Suppressor macrophage (primary cell): ENCODE data around the gene TSTD1.
"Not testable (repeated sequence)": the region's sequence is repeated elsewhere in the genome, so short reads cannot be mapped to it uniquely, and the experiment has no call there.

Experiments
- DNase-seq, 4 experiments: peaks; one replicate each; pipeline ENCODE4 v3.0.0-alpha.2; 2020 to 2022

The TSTD1 gene

DNA sequence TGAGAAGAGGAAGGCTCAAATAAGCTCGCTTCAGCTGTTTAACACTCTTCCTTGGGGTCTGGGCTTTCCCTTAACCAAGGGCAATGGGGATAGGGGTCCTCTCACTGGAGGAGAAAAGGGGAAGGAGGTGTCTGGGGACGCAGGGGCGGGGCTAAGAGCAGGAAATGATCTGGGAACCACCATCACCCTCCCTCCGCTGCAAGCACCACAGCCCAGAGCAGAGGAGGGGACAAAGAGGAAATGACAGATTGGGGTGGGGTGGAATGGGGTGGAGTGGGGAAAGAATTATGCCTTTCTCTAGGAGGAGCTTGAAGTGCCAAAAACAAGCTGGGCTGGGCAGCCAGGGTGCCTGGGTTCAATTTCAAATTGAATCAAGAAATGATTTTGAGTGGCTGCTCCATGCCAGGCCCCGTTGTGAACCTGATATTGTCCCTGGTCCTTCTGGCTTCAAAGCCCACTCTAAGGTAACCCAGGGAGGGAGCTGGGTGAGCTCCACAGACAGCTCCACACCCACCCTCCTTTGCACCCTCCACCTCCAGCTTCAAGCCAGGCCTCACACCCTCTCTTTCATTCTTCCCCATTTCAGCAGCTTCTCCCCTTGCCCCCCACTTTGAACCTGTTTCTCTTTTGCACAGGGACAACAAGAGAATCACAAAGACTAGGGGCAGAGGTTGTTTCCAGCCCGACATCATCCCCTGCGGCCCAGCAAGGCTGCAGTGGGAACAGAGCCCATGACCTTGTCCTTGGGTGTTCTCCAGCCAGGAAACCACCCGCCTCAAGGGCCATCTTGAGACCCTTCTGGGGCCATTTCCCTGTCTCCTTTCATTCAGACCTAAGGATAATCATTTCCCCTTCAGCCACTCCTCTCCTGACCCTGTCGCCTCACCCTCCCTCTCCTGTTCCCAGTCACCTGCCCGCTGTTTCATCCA is 29.8 kb upstream of the TSTD1 start:
- DNase-seq = peak; percentile 90 to 95 (median 94)

DNA sequence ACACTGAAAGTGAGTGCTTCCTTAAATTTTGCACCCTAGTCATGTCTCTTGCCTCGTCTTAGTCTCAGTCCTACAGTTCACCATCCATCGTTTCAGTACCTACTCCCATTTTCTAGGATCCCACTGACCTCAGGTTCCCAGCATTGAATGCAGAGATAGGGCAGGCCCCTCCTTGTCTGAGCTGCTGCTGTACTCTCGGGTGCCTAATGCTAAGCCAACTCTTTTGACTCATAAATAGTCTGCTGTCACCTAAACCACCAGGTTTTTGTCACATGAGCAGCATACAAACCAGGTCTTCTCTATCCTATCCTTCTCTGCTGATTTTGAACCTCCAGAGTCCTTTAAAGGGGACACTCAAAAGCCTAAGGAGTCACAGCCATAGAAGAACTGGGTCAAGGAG is 27.9 kb upstream of the TSTD1 start:
- DNase-seq = no peak

DNA sequence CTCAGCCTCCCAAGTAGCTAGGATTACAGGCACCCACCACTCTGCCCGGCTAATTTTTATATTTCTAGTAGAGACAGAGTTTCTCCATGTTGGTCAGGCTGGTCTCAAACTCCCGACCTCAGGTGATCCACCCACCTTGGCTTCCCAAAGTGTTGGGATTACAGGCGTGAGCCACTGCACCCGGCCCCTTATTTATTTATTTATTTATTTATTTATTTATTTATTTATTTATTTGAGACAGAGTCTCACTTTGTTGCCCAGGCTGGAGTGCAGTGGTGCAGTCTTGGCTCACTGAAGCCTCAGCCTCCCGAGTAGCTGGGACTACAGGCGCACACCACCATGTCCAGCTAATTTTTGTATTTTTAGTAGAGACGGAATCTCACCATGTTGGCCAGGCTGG is 26.9 kb upstream of the TSTD1 start:
- not testable (repeated sequence) for DNase-seq

DNA sequence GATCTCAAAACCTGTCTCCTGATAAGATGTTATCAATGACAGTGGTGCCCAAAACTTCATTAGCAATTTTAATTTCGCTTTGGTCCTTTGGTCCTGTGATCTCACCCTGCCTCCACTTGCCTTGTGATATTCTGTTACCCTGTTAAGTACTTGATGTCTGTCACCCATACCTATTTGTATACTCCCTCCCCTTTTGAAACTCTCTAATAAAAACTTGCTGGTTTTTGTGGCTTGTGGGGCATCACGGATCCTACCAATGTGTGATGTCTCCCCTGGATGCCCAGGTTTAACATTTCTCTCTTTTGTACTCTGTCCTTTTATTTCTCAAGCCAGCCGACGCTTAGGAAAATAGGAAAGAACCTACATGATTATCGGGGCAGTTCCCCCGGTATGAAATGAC is 25.2 kb upstream of the TSTD1 start:
- not testable (repeated sequence) for DNase-seq

- no peak for DNase-seq
These were observed 22.7 kb upstream of the TSTD1 start for GRCh38 chr1:161061419-161061818.

DNA sequence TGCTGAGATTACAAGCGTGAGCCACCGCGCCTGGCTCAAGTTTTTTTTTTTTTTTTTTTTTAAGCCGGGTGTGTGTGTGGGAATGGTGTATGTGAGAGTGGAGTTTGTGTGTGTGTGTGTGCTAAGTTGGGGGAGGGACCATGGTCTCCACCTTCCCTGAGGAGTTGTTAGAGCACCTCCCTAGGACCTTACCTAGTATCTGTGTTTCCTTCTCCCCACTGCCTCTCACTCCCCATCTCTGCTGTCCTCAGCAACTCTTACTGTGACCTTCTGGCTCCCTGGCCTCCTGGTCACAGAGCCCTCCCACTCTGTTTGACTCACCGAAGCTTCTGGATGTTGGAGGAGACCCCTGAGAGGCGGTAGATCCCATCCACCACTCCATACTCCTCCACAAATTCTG is 20.5 kb upstream of the TSTD1 start:
- DNase-seq = no peak

- peak in 1 of 4 experiments; percentile 24 for DNase-seq
These were observed 16.0 kb upstream of the TSTD1 start for GRCh38 chr1:161054805-161055204.

DNA sequence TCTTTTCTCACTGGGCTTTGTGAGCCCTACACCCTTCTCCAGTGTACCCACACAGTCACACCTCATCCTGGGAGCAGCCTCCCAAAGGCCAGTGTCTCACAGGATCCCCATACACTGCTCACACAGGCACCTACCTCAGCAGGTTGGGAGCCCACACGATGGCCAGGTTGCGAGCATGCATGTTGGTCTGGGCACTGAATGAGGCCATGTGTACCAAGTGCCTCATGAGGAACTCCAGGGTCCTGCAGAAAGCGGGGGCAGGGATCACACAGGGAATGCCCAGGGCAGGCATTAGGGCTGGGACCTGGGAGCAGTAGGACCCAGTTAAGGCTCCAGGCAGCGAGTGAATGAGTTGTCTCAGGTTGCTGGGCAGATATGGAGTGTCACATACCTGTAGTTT is 15.5 kb upstream of the TSTD1 start:
- DNase-seq = no peak

GRCh38 chr1:161052899-161053298 is 14.1 kb upstream of the TSTD1 start:
- DNase-seq = peak in 1 of 4 experiments; percentile 25

GRCh38 chr1:161051219-161051618 is 12.5 kb upstream of the TSTD1 start:
- DNase-seq = no peak

- DNase-seq = no peak
These were observed 10.4 kb upstream of the TSTD1 start for GRCh38 chr1:161048949-161049722.

DNA sequence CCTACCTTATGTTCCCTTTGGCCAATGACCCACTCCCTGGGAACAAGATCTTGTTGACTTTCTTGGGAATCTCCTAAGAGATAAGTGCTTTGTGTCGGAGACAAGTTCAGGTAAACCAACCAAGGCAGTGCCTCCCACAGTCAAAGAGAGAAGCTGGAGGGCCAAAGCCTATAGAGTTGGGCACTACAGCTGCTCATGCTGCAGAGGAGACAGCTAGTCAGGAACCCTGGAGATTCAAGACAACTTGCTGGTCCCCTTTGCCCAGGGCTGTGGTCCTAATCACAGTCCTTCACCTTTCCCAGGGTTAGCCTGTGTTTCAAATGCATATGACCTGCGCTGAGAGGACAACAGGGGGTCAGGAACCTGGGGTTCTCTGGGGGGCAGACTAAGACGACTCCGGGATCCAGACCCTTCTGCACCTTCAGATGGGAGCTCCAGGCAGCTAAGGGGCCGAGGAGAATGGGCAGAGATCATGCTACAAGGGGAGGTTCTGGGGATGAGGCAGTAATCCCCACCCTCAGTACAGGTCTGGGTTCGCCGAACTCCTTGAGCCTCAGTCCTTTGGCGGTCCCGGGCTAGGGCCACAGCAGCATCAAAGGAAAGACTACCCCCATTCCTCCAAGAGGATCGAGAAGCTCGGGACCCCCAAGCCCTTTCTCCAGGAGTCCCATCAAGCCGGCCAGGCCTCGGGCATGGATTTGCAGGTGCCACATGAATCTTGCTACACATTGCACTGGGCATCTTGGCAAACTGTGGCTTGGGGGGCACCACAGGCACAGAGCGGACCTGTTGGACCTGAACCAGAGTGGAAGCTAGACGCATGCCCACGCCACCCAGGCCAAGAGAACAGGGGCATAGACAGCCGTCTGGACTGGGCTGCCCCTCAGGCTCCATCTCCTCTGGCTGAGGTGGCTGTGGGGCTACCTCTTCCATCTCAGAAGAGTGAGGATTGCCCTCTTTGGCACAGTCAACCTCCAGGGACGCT is 9.0 kb upstream of the TSTD1 start:
- DNase-seq = no peak

- peak; percentile 61 to 91 (median 76) for DNase-seq
These were observed 8.0 kb upstream of the TSTD1 start for GRCh38 chr1:161046605-161047228.

GRCh38 chr1:161045736-161046604 is 7.2 kb upstream of the TSTD1 start, which contains the start of gene USF1:
TSS of gene USF1 (minus strand) at chr1:161045977. CDS start at chr1:161043275, 2,702 bp downstream.
- DNase-seq = peak; percentile 96 to 97 (median 97)

DNA sequence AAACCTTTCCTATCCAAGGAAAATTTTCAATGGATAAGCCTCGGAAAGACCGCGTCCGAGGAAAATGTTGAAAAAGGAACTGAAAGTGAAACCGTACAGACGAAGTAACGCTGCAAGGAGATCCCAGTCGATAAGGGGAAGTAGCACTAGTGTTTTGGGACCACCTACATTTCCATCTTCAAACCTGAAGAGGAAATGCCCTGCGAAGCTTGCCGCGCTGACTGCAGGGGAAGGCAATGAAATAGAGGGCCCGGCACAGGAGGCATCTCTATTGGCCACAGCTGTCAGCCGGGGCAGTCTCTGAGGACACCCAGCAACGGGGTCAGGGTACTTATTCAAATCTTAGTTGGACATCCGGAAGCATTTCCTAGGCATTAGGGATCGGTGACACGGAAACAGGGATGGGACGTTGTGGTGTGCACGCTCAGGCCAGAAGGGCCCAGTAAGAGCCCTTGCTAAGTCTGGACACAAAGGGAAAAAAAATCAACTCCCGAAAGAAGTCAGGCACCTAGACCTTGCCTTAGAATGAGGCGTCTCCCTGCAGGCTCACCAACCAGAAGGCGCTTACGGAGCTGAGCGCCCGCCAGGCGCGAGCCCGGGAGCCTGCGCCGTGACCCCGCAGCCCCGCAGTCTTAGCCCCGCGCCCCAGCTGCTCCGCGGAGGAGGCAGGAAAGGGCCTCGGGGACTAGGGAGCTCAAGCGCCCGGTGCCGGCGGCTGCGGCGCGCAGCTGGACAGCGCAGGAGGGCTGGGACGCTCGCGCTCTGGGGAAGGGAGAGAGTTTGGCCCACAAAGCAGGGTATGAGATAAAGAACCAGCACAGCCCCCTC is 6.4 kb upstream of the TSTD1 start:
- DNase-seq = peak; percentile 81 to 93 (median 90)

DNA sequence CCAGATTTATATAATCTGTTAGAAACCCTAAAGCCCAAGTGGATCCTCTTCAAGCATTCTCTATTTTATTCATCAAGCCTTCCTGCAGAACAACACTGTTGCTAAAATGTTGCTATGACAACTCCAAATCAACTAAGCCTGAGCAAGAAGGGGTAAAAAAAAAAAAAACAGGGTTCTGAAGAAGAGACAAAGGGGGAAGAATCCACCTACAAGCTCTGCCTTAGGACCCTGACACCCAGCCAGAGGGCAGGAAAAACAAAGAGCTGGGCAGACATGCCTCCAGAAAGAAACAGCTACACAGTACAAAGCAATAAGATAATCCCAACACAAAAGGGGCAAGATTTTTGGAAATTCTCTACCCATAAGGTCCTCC is 5.8 kb upstream of the TSTD1 start:
- DNase-seq = no peak

DNA sequence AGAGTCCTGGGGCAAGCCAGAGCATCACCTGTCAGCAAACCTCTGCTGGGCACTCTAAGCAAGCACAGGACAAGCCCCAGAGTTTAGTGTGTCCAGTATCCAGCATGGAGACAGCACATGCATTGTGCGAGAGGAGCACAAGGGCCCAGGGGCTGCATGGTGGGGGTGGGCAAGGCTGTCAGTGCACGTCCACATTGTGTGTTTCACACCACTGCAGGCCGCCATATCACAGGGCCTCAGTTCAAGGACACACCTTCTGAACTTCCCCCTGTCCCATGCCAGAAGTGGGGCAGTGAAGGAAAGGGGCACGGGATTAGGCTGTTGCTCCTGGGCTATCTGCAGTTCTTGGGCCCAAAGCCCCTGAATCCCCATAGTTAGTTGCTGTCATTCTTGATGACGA is 782 bp upstream of the TSTD1 start:
- no peak for DNase-seq

- no peak for DNase-seq
These were observed 386 bp upstream of the TSTD1 start for GRCh38 chr1:161039154-161039545.

- no peak for DNase-seq
These were observed 872 bp downstream of the TSTD1 start for GRCh38 chr1:161037661-161038522.
